HG02884 (cell line): ENCODE results near the gene ANKRD23.

Source experiments
- ATAC-seq: cut with Tn5 transposase; IDR thresholded peaks from one replicate; pipeline ENCODE4 v1.9.1; 2021; ENCODE audit warnings: mild to moderate bottlenecking, moderate library complexity; ENCODE audit not compliant: unreplicated experiment

The ANKRD23 gene

GRCh38 chr2:96839875-96840850 lies 3.7 kb downstream of the ANKRD23 start:
- ATAC-seq = no peak

- ATAC-seq = no peak
Observed at GRCh38 chr2:96839293-96839874, 4.4 kb downstream of the ANKRD23 start.

GRCh38 chr2:96838345-96839292 lies 5.2 kb downstream of the ANKRD23 start:
- ATAC-seq = no peak

DNA sequence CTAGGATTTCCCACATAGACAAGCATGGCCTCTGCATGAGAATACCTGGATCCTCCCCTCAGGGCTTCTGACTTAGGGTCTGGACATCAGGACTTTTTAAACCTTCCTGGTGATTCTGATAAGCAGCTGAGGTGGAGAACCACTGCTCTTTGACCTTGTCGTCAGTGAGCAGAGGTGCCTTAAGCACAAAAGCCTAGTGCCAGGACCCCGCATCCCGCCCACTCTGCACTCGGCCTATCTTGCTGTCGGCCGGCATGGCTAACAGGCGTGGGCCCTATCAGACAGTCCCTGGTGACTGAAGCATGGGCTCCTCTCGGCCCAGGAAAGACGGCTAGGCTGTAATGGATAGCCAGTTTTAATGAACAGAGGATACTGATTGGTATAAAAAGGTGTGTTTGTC lies 6.2 kb downstream of the ANKRD23 start:
- ATAC-seq = no peak

GRCh38 chr2:96835830-96836229 lies 8.0 kb downstream of the ANKRD23 start:
- ATAC-seq = no peak

GRCh38 chr2:96832754-96833507 lies 10.9 kb downstream of the ANKRD23 start:
- ATAC-seq = no peak

- ATAC-seq = no peak
Observed at GRCh38 chr2:96832408-96832753, 11.4 kb downstream of the ANKRD23 start.

GRCh38 chr2:96831679-96832078 lies 12.1 kb downstream of the ANKRD23 start:
- ATAC-seq = no peak

DNA sequence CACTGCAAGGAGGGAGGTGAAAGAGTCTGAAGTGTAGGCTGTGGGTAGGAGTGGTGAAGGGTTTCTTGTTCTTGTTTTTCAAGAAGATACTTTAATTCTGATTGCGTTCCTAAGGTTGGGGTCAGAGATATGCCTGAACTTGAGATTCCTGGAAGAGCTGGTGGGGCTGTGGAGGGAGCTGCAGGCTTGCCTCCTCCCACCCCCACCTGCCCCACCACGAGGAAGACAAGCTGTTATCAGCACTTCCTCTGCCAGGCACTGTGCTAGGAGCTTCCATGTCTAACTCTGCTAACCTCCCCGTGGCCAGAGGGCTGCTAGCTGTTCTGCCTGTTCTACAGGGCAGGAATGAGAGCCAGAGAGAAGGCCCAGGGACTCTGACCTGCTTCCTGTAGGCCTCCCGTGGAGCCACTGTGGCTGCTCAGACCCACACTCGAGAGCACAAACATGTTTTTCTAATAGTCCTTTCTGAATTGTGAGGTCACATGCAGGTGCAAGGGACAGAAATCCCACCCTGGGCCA lies 13.7 kb downstream of the ANKRD23 start:
- ATAC-seq = no peak

DNA sequence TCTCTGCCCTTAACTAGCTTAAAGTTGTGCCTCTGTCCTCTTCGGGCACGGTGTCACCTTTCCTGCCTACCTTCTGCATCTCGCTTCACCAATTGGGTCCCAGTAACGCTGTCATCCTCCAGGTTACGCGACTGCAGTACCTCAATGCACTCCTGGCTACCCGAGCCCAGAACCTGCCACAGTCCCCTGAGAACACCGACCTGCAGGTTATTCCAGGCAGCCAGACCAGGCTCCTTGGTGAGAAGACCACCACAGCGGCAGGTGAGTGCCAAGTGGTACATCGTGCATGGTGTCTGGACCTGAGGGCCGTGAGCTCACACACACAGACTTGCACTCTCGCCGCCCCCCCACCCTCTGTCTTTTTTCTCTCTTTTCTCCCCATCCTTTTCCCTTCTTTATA lies 14.9 kb downstream of the ANKRD23 start:
- ATAC-seq = no peak

DNA sequence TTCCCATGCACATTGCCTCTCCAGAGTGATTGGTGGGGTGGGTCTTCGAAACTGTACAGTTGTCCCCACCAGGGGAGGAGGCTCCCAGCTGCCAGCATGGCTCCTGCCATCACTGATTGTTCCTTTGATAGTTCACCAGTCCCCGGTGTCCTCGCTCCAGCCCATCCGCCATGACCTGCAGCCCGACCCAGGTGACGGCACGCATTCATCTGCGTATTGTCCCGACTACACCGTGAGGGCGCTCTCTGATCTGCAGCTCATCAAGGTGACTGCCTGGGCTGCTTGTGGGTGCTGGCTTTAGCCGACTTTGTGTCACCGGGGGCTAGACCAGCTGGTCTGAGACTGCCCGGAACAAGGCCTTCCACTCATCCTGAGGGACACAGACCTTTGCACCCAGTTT lies 15.4 kb downstream of the ANKRD23 start:
- ATAC-seq = no peak

DNA sequence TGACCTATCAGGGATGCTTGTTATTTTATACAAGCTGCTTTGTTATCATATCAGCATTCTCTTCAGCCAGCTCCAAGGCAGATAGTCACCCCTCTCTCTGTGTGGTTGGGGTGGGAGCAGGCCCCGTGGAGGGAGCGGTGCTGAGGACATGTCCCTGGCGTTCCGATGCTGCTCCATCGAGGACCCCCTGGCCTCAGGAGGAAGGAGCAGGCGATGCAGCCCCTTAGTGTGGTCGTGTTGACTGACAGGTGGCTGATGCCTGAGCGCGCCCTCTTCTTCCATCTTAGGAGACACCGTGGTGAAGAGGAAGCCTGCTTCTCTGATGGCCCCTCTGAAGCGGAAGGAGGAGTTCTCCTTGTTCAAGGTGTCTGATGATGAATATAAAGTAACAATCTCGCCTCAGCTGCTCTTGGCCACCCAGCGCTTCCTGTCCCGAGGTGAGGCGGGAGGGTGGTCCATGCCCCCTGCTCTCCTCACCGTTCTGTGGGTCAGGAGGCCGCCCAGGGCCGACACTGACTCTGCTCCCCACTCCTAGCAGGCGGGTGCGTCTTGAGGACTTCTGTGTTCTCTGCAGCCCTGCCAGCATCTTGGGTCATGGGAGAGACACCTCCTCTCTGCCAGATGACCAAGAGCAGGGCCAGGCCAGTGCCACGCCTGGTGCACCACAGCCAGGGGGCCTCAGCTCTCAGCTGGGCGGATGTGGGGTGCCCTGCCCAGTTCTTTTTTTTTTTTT lies 17.1 kb downstream of the ANKRD23 start:
- ATAC-seq = no peak

DNA sequence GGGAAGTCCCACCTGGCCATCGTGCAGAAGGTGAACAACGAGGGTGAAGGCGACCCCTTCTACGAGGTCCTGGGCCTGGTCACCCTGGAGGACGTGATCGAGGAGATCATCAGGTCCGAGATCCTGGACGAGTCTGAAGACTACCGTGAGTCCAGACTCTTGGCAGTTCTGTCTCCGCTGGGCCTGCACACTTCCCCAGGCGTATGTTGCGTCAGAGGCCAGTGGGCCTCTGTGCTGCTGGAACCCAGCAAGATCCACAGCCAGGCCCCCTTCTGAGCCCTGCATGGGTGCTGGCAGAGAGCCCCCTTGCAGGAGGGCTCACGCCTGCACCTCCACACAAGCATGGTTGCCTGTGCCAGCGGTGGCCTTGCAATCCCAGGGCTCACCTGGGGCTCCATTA lies 18.8 kb downstream of the ANKRD23 start:
- ATAC-seq = no peak

GRCh38 chr2:96824079-96824870 lies 19.5 kb downstream of the ANKRD23 start:
- ATAC-seq = no peak

DNA sequence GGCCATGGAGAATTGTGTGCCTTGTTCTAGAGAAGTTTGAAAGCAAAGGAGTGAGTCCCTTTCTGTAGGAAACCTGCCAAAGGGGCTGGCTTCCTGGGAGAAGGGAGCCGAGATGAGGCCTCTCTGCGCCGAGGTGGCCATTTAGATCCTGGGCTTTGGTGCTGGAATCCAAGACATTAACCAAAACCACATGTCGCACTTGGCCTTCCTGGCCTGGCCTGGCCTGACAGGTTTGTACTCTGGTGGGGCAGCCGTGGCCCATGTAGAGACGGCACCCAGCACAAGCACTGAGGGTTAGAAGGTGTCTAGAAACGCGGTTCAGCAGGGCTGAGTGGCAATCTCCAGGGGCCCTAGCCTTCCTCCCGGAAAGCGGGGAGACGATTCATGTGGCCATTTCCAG lies 20.6 kb downstream of the ANKRD23 start:
- ATAC-seq = no peak

DNA sequence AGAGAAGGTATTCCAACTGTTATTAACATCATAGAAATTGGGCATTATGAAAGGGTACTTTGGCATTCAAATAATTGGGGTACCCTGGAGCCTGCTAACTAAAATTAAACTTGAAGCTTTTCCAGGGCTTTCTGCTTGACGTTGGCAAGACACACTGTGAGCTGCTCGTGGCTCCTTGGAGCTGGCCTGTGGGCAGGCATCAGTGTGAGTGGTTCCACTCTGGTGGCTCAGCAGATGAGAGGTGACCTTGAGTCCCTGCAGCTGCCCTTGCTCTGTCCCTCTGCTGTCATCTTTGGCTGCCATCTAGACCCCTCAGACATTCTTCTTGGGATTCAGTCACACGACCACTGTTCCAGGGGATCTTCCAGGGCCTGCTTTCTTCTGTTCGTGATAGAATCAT lies 21.0 kb downstream of the ANKRD23 start:
- ATAC-seq = no peak

- no peak for ATAC-seq
Observed at GRCh38 chr2:96821113-96821675, 22.6 kb downstream of the ANKRD23 start.

DNA sequence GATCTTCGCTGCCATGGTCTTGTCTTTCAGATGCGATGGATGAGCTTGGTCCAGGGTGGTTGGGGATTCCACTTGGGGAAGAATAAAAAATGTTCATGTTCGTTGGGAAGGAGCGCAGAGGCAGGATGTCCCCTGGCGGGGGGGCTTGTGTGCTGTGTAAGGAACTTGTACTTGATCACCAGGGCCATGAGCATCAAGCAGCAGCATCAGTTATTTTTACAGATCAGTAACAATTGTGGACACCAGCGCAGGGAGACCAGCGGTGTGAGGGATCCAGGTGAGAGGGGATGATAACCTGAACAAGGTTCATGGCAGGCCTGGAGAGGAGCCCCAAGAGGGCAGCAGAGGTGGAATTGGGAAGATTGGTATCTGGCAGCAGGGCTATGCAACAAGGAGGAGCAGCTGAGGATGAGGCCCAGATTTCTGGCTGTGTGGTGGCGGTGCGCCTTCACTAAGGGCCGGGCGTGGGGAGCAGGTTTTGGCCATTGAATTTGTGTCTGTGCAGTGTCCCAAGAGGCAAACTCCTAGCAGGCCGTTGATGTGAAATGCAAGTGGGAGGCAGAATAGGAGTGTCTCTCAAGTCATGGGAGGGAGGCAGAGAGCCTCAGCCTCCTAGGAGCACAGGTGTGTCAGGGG lies 23.8 kb downstream of the ANKRD23 start:
- ATAC-seq = no peak
